Nephron progenitor cell (in vitro differentiated cells): Measurements from ENCODE around the gene SYT1.

Experiments used
- DNase-seq: peaks from one replicate; pipeline ENCODE4 v3.0.0; 2021
- H3K27ac Mint-ChIP-seq: 2 replicates; pipeline ENCODE4 v1.8.0; 2021; ENCODE audit warnings: mild to moderate bottlenecking, moderate library complexity, mixed read lengths
- H3K27me3 Mint-ChIP-seq: 2 replicates; pipeline ENCODE4 v1.8.0; 2021; ENCODE audit warnings: mild to moderate bottlenecking, low read depth, mixed read lengths; ENCODE audit not compliant: poor library complexity
- H3K36me3 Mint-ChIP-seq: 2 replicates; pipeline ENCODE4 v1.8.0; 2021; ENCODE audit warnings: low read depth, mixed read lengths
- H3K4me1 Mint-ChIP-seq: 2 replicates; pipeline ENCODE4 v1.8.0; 2021; ENCODE audit warnings: mixed read lengths
- H3K4me3 Mint-ChIP-seq: 2 replicates; pipeline ENCODE4 v1.8.0; 2021; ENCODE audit warnings: mild to moderate bottlenecking, moderate library complexity, mixed read lengths
- H3K9me3 Mint-ChIP-seq: 2 replicates; pipeline ENCODE4 v1.8.0; 2021; ENCODE audit warnings: mild to moderate bottlenecking, moderate library complexity, mixed read lengths
- TF ChIP-seq, protein P1 (sequence below): fragments of 200-600 bp; sonication (generic); IDR thresholded peaks from 2 replicates; pipeline ENCODE4 v1.5.0; 2021; ENCODE audit warnings: antibody characterized with exemption

The SYT1 gene

DNA sequence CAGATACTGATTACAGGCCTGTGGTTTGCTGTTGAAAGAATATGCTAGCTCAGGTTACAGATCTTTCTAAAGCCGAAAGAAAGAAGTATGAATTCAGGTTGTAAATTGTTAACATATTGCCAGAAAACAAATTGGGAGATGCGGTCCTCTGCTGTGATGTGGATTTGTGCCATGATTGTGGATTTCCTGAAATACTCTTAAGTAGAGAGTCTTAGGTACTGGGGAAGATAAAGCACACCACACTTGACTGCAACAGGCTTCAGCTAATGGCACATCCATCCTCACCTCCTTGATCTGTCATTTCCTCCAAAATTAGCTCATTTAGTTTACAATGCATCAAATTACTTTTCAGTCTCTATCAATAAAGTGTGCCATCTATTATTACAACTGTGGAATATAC lies 279.2 kb downstream of the SYT1 start:
- no peak overlapping the region for H3K27ac Mint-ChIP-seq
- H3K36me3 Mint-ChIP-seq: peaks cover 7% of the 10 kb centered on the region
- no peak overlapping the region for H3K4me3 Mint-ChIP-seq
- TF ChIP-seq, protein P1, sequence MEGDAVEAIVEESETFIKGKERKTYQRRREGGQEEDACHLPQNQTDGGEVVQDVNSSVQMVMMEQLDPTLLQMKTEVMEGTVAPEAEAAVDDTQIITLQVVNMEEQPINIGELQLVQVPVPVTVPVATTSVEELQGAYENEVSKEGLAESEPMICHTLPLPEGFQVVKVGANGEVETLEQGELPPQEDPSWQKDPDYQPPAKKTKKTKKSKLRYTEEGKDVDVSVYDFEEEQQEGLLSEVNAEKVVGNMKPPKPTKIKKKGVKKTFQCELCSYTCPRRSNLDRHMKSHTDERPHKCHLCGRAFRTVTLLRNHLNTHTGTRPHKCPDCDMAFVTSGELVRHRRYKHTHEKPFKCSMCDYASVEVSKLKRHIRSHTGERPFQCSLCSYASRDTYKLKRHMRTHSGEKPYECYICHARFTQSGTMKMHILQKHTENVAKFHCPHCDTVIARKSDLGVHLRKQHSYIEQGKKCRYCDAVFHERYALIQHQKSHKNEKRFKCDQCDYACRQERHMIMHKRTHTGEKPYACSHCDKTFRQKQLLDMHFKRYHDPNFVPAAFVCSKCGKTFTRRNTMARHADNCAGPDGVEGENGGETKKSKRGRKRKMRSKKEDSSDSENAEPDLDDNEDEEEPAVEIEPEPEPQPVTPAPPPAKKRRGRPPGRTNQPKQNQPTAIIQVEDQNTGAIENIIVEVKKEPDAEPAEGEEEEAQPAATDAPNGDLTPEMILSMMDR: no peak
- H3K4me1 Mint-ChIP-seq: no peaks in the 10 kb centered on the region
- peaks cover 4% of the 10 kb centered on the region for H3K9me3 Mint-ChIP-seq
- no peaks in the 10 kb centered on the region for H3K27me3 Mint-ChIP-seq
- no peak for DNase-seq

DNA sequence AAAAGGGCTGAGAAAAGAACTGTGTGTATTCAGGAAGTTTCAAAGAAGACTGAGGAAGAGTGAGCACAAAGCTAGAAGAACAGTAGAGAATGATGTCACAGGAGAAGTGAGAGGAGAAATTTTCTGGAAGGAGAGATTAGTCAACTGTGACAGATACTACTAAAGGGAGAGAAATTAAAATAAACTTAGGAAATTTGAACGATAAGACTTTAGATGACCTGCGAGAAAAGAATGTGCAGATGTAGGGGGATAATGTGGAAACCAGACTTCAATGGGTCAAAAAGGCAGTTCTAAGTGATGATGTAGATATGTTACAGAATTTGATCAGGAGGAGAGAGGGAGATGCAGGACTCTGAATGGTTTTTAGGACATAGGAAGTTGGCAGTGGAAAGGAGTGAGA lies 287.4 kb downstream of the SYT1 start:
- TF ChIP-seq, protein P1: no peak
- Mint-ChIP-seq H3K4me1 (no peaks in the 10 kb centered on the region), H3K27me3 (no peaks in the 10 kb centered on the region), H3K36me3 (no peaks in the 10 kb centered on the region), H3K27ac (no peak overlapping the region), H3K9me3 (no peaks in the 10 kb centered on the region), H3K4me3 (no peak overlapping the region)
- DNase-seq: no peak

DNA sequence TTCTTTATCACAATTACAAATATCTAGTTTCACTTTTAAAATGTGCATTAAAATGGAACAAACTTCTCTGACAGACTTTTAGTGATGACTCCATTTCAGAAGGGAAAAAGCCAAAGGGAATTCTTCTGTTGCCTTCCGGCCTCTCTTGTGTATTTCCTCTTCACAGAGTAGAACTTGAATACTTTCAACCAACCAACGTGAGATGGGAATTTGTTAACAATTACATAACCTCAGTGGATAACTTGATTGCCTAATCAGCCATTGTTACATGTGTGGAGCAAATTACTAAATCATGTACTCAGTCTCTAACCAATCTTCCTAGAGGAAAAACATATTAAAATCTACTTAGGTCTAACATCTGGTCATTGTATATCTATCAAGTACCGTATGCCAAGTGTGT lies 291.1 kb downstream of the SYT1 start:
- TF ChIP-seq, protein P1: no peak
- DNase-seq: no peak
- Mint-ChIP-seq H3K9me3 (no peaks in the 10 kb centered on the region), H3K4me1 (no peaks in the 10 kb centered on the region), H3K27ac (no peak overlapping the region), H3K36me3 (no peaks in the 10 kb centered on the region), H3K27me3 (no peaks in the 10 kb centered on the region), H3K4me3 (no peak overlapping the region)

GRCh38 chr12:79156846-79157463 lies 292.4 kb downstream of the SYT1 start:
- H3K27ac Mint-ChIP-seq: no peak overlapping the region
- no peaks in the 10 kb centered on the region for H3K36me3 Mint-ChIP-seq
- no peaks in the 10 kb centered on the region for H3K9me3 Mint-ChIP-seq
- DNase-seq: no peak
- no peak overlapping the region for H3K4me3 Mint-ChIP-seq
- no peaks in the 10 kb centered on the region for H3K27me3 Mint-ChIP-seq
- no peaks in the 10 kb centered on the region for H3K4me1 Mint-ChIP-seq
- TF ChIP-seq, protein P1: no peak

- H3K9me3 Mint-ChIP-seq: no peaks in the 10 kb centered on the region
- no peak overlapping the region for H3K4me3 Mint-ChIP-seq
Observed at GRCh38 chr12:79161249-79161934, 296.8 kb downstream of the SYT1 start.

More at GRCh38 chr12:79161249-79161934, 296.8 kb downstream of the SYT1 start:
- DNase-seq: no peak
- Mint-ChIP-seq H3K36me3 (no peaks in the 10 kb centered on the region), H3K27me3 (no peaks in the 10 kb centered on the region), H3K27ac (no peak overlapping the region), H3K4me1 (peaks cover 4% of the 10 kb centered on the region)
- TF ChIP-seq, protein P1: no peak
